Measurements from ENCODE around the gene SV2B.

- TF ChIP-seq CTCF (conservative IDR thresholded peaks at IDR 0.05 in 1 of 2, IDR thresholded peaks at IDR 0.05 in 1 of 2; ENCODE audit: low read depth in 1 of 2, low read length in 2 of 2), result no peak
- TF ChIP-seq EZH2 (IDR thresholded peaks at IDR 0.05; ENCODE audit: low read length, missing control alignments), result no peak
Observed at GRCh38 chr15:91216000-91216399, 115.9 kb downstream of the SV2B start.
